ENCODE results near the gene BMAL2.

Gene BMAL2

DNA sequence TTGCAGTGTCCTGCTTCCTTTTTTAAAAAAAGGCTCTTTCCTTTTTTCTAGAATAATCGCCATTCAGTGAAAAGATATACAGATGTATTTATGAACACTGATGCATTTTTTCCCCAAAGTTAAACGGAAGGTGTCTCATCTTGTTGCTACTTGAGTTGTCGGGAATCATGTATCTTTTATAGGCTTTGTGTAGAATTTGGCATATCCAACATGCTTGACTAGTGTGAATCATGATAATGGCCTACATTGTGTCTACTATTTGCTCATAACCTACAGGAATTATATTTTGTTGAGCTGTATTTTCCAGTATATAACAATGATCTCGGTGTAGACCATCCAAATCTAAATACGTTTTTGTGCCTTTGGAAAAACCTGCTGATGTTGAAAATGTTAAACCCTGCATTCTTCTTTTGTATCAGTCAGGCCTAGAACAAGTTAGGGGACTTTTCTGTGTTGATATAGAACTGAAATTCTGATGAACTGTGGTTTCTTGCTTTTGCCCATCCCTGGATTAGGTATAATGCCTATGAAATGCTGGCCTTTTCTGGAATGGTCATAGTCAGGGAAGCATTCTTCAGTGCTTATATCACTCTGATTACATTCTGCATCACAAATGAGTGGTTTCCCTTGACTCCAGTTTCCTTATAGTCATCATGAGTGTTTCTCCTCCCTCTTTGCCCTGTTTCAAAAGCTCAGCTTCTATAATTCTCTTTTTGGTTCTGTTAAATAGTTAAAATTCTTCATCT, 10.8 kb downstream of the BMAL2 start:
- FAIRE-seq (no peak), DNase-seq (ENCODE audit: insufficient read length, low spot score) (no peak)
- no peak for TF ChIP-seq CTCF (IDR thresholded peaks at IDR 0.05; ENCODE audit: insufficient read depth, missing control alignments)

- TF ChIP-seq CTCF (IDR thresholded peaks at IDR 0.05; ENCODE audit: insufficient read depth, missing control alignments), result no peak
- no peak for DNase-seq (ENCODE audit: insufficient read length, low spot score)
- FAIRE-seq, result peak; percentile 92
Measured at GRCh38 chr12:27344246-27344645, 11.6 kb downstream of the BMAL2 start.

DNA sequence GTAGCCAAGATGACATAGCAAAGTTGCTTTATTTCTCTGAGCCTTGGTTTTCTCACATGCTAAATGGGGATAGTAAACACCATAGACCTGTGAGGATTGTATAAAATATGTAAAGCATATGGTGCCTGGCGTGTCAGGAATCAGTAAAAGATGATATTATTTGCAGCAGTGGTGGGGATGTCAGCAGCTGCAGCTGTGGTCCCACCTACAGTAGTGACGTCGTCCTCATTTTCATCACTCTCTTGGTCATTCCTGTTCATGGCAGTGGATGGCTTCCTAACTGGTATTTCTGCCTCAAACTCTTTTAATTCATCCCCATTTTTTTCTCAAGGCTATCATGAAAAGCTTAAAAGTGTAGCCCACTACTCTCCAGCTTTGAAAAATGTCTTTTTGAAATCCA, 12.1 kb downstream of the BMAL2 start:
- no peak for TF ChIP-seq CTCF (IDR thresholded peaks at IDR 0.05; ENCODE audit: insufficient read depth, missing control alignments)
- FAIRE-seq, result no peak
- DNase-seq (ENCODE audit: insufficient read length, low spot score), result no peak

DNA sequence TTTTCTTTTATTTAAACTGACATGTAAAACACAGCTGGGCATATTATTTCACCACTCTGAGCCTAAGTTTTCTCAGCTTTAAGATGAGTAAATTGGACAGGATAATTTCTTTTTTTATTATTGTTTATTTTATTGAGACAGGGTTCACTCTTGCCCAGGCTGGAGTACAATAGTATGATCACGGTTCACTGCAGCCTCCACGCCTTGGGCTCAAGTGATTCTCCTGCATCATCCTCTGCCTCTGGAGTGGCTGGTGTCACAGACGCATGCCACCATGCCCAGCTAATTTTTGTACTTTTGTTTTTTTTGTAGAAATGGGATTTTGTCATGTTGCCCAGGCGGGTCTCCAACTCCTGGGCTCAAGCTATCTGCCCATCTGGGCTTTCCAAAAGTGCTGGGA, 12.7 kb downstream of the BMAL2 start:
- FAIRE-seq, result no peak
- no peak for DNase-seq (ENCODE audit: insufficient read length, low spot score)
- TF ChIP-seq CTCF (IDR thresholded peaks at IDR 0.05; ENCODE audit: insufficient read depth, missing control alignments), result no peak

- no peak for FAIRE-seq
- no peak for TF ChIP-seq CTCF (IDR thresholded peaks at IDR 0.05; ENCODE audit: insufficient read depth, missing control alignments)
- no peak for DNase-seq (ENCODE audit: insufficient read length, low spot score)
Measured at GRCh38 chr12:27347779-27348178, 15.1 kb downstream of the BMAL2 start.

DNA sequence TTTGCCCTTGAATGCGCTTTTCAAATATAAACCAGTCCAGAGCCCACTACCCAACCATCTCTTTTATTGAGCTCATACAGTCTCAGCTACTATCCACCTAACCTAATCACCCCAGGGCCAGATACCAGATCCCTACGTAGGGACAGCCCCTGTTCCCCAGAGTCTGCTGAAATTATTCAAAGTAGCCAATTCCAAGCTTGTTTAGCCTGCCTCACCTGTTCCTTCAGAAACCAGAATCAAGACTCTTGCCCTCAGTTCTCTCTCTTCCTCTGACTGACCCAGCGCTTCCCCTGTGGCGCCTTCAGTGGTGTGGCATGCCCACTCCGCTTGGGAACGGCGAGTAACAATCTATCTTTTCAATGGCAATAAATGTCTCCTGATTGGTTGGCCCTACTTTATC, 18.8 kb downstream of the BMAL2 start:
- no peak for DNase-seq (ENCODE audit: insufficient read length, low spot score)
- FAIRE-seq, result no peak
- no peak for TF ChIP-seq CTCF (IDR thresholded peaks at IDR 0.05; ENCODE audit: insufficient read depth, missing control alignments)

GRCh38 chr12:27355486-27355885, 22.9 kb downstream of the BMAL2 start:
- no peak for DNase-seq (ENCODE audit: insufficient read length, low spot score)
- TF ChIP-seq CTCF (IDR thresholded peaks at IDR 0.05; ENCODE audit: insufficient read depth, missing control alignments), result no peak
- FAIRE-seq, result no peak

Data from D721Med (cell line).